HT1080 (cell line): Measurements from ENCODE around the gene LYPD3. TPM values are rescaled to one million over a fixed set of nuclear protein-coding genes. Genes with fewer than 3 reads are reported as not detected.
"Not testable (repeated sequence)": the region's sequence is repeated elsewhere in the genome, so short reads cannot be mapped to it uniquely, and the experiment has no call there.

Experiments used
- DNase-seq: peaks from one replicate; pipeline ENCODE4 v3.0.0-alpha.2; 2015; ENCODE audit warnings: low read depth
- polyA plus RNA-seq, 2 experiments: library from polyadenylated mRNA; depleted of rRNA; stranded (reverse); fragments of >200 nt; gene quantifications; 2 replicates each; pipeline ENCODE4 v1.2.3, GENCODE V29; 2015
- total RNA-seq: library from RNA; depleted of rRNA; stranded (reverse); fragments of >200 nt; shearing (Covaris generic); gene quantifications from 2 replicates; pipeline ENCODE4 v1.2.3, GENCODE V29; 2014; rRNA removed

Gene LYPD3
- total RNA-seq = not detected in 2 replicates
- polyA plus RNA-seq (2015; cell fraction: cytosol; rRNA removed) = not detected in 2 replicates
- not detected in 2 replicates for polyA plus RNA-seq (2015; cell fraction: nucleus; rRNA removed)

- DNase-seq = no peak
Measured at GRCh38 chr19:43465468-43466120, at the start of gene LYPD3. LYPD3 (minus strand) TSS chr19:43465608; CDS start chr19:43465571, 37 bp downstream.

GRCh38 chr19:43512399-43512798 lies 47.0 kb upstream of the LYPD3 start:
- DNase-seq = not testable (repeated sequence)

GRCh38 chr19:43511324-43511723 lies 45.9 kb upstream of the LYPD3 start:
- no peak for DNase-seq

- DNase-seq = no peak
Measured at GRCh38 chr19:43510713-43511112, 45.3 kb upstream of the LYPD3 start.

- DNase-seq = no peak
Measured at GRCh38 chr19:43507880-43508279, 42.5 kb upstream of the LYPD3 start.

- DNase-seq = no peak
Measured at GRCh38 chr19:43506629-43507028, 41.2 kb upstream of the LYPD3 start.

DNA sequence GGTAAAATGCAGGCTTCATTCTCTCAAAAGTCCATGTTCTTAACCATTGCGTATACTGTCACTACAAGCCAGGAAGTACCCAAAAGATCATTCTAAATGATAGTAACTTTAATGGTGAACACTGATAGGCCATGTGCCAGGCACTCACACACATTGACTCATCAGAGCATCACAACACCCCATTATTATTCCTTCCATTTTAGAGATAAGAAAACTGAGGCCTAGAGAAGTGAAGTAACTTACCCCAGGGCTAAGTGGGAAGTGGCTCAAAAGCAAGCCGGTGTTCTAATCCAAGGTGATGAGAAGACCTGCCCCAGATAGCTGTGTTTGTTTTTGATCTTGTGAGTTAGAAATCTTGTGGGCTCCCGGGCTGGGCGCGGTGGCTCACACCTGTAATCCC lies 40.5 kb upstream of the LYPD3 start:
- no peak for DNase-seq

- no peak for DNase-seq
Measured at GRCh38 chr19:43505186-43505456, 39.7 kb upstream of the LYPD3 start.

DNA sequence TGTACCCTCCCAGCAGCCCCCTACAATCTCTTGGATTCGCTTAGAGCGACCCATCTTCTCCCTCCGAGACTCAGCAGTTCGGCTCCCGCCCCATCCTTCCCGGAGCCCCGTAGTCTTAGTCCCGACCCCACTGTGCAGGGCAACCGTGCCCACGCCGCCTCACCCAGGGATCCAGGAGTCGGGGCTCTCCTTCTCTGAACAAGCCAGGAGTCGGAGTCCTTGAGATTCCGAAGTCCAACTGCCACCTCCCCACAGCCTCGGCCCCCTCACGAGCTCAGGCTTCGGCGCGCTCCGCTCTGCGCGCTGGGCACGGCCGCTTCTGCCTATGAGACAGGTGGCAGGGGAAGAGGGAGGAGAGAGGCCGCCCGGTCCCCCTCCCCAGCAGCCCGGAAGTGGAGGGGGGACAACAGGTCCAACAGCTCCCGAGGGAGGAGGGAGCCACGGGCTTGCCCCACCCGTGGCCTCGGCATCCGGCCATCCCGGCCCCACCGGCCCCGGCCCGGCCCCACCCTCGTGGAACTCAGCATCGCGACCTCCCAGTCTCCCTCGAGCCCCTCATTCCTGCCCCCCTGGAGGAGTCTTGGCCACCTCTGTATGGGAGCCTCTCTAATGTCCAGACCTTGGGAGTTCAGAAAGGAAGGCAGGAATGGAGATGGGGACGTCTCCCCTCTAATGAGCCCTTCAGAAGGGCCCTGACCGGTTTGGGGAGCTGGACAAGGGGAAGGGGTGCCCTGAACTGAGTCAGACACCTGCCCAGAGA lies 39.2 kb upstream of the LYPD3 start, which contains the start of gene PHLDB3:
Gene PHLDB3 (minus strand): TSS at position 321 of the 760 bp plus-strand sequence. CDS start 628 bp downstream, outside the sequence.
- DNase-seq = no peak

DNA sequence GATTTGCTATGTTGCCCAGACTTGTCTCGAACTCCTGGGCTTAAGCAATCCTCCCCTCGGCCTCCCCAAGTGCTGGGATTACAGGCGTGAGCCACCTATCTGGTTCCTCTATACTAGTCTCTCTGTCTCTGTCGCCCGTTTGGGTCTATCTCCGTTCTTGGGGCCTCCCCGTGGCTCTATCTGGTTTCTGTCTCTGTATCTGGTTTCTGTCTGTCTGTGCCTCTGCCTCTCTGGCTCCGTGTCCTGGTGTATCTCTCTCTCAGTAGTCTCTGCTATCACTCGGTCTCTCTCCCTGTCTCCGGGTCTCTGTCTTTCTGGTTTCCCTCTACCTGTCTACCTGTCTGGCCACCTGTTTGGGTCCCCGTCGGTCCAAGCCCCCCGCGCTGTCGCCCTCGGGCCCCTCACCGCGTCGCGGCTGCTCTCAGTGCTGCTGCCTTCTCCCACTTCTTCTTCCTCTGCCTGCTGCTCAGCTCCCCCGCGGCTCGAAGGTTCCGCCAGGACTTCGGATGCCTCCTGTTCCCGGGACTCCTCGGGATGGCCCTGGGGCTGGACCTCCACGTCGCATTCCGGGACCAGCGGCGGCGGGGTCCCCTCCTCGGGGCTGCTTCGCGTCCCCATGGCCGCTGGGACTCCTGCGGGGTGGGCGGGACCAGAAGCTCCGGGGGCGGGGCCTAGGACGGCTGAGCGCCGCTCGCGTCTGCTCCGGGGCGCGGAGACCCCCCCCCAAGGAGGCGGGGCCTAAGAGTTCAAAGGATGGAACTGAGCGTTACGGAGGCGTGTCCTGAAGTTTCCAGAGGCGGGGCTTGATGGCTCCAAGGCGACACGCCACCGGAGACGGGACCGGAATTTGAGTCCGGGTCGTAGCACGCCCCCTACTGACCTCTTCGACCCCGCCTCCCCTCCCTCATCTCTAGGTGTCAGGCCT lies 38.4 kb upstream of the LYPD3 start:
- peak; percentile 79 for DNase-seq

GRCh38 chr19:43502419-43502976 lies 37.1 kb upstream of the LYPD3 start:
- DNase-seq = no peak

- no peak for DNase-seq
Measured at GRCh38 chr19:43501661-43502418, 36.4 kb upstream of the LYPD3 start.

DNA sequence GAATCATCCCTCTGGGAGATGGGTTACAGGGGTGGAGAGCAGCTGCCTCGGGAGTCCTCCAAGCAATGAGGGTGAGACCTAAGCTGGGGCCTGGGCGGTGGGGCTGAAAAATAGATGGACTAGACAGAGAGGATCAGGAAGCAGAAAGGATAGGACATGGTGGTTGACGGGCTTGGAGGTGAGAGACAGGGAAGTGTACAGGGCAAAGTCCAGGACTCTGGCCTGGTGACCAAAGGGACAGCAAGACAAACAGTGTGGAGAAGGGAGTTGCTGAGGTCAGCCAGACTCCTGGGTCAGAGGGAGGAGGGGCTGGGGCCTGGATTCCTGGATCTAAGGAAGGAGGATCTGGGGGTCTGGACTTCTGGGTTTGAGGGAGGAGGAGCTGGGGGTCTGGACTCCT lies 33.6 kb upstream of the LYPD3 start:
- no peak for DNase-seq

DNA sequence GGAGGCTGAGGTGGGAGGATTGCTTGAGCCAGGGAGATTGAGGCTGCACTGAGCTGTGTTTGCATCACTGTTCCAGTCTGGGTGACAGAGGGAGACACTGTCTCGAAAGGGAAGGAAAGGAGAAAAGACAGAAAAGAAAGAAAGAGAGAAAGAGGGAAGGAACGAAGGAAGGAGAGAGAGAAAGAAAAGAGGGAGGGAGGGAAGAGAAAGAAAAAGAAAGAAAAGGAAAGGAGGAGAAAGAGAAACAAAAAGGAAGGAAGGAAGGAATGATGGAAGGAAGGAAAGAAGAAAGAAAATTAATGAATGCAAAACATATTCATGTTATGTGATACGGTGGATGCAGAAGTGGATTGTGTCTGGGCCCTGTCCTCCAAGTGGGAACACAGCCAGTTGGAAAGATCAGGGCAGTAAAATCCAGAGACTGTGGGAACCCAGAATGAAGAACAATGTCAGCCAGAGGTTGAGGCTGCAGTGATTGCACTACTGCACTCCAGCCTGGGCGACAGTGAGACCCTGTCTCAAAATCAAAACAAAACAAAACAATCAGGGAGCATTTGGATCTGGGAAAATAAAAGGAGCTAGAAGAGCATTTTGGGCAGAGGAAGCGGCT lies 32.9 kb upstream of the LYPD3 start:
- no peak for DNase-seq

GRCh38 chr19:43496960-43497359 lies 31.6 kb upstream of the LYPD3 start:
- DNase-seq = no peak

DNA sequence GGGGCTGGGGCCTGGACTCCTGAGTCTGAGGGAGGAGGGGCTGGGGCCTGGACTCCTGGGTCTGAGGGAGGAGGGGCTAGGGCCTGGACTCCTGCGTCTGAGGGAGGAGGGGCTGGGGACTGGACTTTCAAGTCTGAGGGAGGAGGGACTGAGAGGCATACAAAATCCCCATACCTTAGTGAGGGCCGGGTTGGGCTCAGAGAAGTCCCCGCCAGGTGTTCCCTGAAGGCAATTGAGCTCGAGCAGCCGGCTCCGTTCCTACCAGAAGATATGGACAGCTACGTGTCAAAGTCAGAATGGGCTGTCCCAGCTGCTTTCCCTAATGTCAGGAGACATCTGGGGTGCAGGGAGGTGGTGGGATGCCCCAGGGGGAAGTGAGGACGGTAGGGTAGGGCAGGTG lies 29.7 kb upstream of the LYPD3 start:
- no peak for DNase-seq

- DNase-seq = no peak
Measured at GRCh38 chr19:43490759-43491158, 25.4 kb upstream of the LYPD3 start.

DNA sequence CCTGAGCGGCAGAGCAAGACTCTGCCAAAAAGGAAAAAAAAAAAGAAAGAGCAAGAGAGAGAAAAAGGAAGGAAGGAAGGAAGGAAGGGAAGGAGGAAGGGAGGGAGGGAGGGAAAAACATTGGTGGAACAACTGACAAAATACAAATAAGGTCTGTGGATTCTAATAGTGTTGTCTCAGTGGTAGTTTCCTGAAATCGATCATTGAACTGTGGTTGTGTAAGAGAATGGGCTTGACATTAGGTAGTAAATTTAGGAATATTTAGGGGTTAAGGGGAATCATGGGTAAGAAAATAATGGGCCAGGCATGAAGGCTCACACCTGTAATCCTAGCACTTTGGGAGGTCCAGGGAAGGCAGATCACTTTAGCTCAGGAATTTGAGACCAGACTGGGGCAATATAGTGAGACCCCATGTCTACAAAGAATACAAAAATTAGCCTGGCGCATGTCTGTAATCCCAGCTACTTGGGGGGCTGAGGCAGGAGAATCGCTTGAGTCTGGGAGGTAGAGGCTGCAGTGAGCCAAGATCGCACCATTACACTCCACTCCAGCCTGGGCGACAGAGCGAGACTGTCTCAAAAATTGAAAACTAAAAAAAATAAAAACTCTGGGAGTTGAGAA lies 24.7 kb upstream of the LYPD3 start:
- no peak for DNase-seq

- DNase-seq = no peak
Measured at GRCh38 chr19:43489310-43489709, 23.9 kb upstream of the LYPD3 start.

- no peak for DNase-seq
Measured at GRCh38 chr19:43488179-43488578, 22.8 kb upstream of the LYPD3 start.
